NCI-H460 (cell line): ENCODE measurements around the gene GMEB2. TPM values are rescaled to one million over a fixed set of nuclear protein-coding genes. Genes with fewer than 3 reads are reported as not detected.
A peak's percentile ranks its signal among the peaks of the same experiment; 100 is the strongest.
"Not testable (repeated sequence)": the region's sequence is repeated elsewhere in the genome, so short reads cannot be mapped to it uniquely, and the experiment has no call there.

Experiments used
- DNase-seq: peaks from one replicate; pipeline ENCODE4 v3.0.0-alpha.2; 2016; ENCODE audit warnings: low read depth; ENCODE audit errors: extremely low read depth
- total RNA-seq: library from RNA; depleted of rRNA; stranded (reverse); fragments of >200 nt; shearing (Covaris generic); gene quantifications from 2 replicates; pipeline ENCODE4 v1.2.3, GENCODE V29; 2014

GMEB2 gene
- total RNA-seq, 1 experiment from 2014 or later: 13.1 TPM

GRCh38 chr20:63564036-63564810 is 62.7 kb downstream of the GMEB2 start:
- no peak for DNase-seq

DNA sequence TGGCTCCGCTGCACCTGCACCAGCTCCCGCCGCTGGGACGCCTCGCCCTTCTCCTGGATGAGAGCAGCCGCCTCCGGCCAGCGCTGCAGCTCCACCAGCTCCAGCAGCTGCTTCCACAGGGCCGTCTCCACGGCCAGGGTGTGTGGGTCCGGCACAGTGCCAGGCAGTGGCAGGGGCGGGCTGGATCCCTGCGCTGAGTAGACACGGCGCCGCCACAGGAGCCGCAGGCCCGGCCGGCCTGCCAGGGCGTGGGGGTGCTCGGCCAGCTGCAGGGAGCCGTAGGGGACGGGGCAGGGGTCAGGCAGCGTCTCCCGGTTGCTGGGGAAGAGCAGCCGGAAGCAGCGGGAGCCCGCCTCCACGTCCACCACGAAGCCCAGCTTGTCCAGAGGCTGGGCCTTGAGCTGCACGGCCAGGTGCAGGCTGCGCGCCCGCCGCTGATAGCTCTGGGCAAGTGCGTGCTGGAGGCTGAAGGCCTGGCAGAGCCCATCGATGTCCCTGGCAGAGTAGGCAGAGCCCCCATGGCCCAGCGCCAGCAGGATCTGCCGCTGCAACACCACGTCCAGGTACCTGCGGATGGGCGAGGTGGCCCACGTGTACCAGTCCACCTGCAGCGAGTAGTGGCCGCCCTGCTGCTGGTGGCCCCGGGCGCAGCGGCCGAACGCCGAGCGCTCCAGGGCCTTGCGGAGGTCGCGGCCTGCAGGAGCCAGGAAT is 63.5 kb downstream of the GMEB2 start:
- DNase-seq: no peak

GRCh38 chr20:63562461-63563224 is 64.3 kb downstream of the GMEB2 start:
- no peak for DNase-seq

GRCh38 chr20:63561624-63562396 is 65.1 kb downstream of the GMEB2 start:
- DNase-seq: no peak

DNA sequence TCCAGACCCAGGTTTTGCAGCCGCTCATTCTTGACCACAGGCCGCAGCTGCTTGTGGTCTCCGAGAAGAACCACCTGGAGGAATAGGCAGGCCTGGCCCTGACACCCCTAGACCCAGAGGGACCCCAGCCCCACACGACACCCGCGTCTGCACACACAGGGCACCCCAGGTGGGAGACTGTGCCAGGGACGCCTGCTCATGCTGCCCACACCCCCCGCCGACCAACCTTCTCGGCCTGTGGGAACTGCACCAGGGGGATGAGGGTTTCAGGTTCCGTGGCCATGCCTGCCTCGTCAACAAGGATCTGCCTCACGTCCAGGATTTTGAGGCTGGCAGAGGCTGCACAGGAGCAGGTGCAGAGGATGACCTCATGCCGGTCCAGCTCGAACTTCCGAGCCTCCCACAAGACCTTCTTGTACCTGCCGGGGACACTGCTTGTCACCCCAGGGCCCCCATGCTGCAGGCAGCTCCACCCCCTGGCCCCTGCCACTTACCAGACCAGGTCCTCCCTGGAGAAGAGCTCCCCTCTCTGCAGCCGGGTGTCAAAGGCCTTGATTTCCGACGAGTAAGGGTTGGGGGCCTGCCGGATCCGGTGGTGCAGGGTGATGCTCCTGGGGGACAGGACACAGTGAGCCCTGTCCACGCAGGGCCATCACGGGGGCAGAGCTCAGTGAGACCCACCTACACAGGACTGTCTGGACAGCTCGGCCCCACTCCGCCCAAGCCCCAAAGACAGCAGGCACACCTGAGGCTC is 65.9 kb downstream of the GMEB2 start:
- DNase-seq: no peak

DNA sequence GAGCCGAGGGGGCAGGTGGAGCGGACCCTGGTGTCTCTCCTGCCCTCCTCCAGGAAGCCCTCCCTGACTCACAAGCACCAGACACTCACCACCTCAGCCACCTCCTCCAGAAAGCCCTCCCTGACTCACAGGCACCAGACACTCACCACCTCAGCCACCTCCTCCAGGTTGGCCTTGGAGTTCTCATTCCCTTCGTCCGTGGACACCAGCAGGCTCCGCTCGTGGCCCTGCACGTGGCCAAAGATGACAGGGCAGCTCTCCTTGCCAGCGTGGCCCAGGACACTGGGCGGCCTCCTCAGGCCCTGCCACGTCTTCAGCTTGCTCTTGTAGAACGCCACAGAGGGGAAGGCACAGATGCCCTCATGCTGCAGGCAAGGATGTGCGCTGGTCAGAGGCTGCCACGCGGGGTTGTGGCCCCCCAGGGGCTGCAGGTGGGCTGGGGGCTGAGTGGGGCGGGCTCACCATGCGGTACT is 66.5 kb downstream of the GMEB2 start:
- DNase-seq: no peak

- not testable (repeated sequence) for DNase-seq
Observed at GRCh38 chr20:63559485-63560332, 67.2 kb downstream of the GMEB2 start.

- DNase-seq: no peak
Observed at GRCh38 chr20:63558804-63559484, 68.0 kb downstream of the GMEB2 start.

DNA sequence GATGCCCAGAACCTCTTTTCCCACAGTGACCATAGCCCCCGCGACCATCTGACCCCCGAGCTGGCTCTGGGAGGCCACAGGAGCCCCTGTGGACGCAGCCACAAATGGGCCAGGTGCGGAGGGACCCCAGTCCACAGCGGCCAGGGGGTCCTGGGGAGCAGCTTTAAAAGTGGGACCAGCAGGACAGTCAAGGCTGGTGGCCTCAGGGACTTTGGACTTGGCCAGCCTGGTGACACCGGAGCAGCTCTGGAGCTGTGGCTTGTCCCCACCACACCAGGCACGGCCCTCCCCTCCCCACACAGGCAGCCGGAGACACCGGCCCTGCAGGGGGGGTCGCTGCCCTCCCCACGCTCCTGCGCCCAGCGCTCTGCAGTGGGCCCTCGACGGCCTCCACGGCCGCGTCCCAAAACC is 69.4 kb downstream of the GMEB2 start:
- DNase-seq: no peak

DNA sequence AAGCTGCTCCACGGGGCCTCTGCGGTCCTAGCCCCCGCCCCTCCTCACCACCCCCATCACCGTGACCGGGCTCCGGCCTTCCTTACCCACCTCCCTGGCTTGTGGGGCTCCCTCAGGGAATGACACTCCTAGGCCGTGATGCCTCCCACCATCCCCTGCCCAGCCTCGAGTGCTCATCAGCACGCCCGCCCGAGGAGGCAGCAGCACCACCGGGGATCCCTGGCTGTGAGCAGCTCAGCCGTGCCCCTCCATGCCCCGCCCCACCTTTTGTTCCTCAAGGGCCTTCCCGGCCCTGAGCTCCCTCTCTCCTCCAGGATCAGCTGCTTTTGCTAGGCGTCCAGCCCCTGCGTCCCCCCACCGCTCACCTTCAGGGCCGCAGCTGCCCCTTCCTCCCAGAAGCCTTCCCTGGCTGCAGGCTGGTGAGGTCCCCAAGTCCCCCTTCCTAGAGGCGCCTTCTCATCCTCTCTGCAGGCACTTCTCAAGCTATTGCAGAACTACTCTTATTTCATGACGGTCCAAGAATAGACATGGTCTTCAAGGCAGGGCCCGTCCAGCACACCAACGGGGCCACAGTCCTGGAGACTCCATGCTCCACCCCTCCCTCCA is 69.9 kb downstream of the GMEB2 start:
- no peak for DNase-seq

GRCh38 chr20:63555661-63556381 is 71.1 kb downstream of the GMEB2 start:
- DNase-seq: no peak

- no peak for DNase-seq
Observed at GRCh38 chr20:63554361-63555278, 72.3 kb downstream of the GMEB2 start.

- no peak for DNase-seq
Observed at GRCh38 chr20:63553933-63554290, 73.0 kb downstream of the GMEB2 start, which contains the start of gene FNDC11. TSS of gene FNDC11 (plus strand) at chr20:63554159. CDS start at chr20:63555664, 1,505 bp downstream.

- DNase-seq: peak; percentile 74
Observed at GRCh38 chr20:63553251-63553932, 73.5 kb downstream of the GMEB2 start.

GRCh38 chr20:63552481-63553249 is 74.2 kb downstream of the GMEB2 start:
- no peak for DNase-seq
